Measurements from ENCODE around the gene CCDC13. TPM values are rescaled to one million over a fixed set of nuclear protein-coding genes. Genes with fewer than 3 reads are reported as not detected.

CCDC13 gene
- total and polyA plus RNA-seq, 10 of the 15 experiments (the other 5 are each of a cell fraction or from before 2014, with no cell fraction given) = 0.13 to 0.81 (median 0.30) TPM; not detected in 4

GRCh38 chr3:42769477-42770131 is 3.4 kb downstream of the CCDC13 start (continued):
- TF ChIP-seq CEBPZ (IDR thresholded peaks at IDR 0.05; ENCODE audit: low read depth, low read length) (no peak), MAX (IDR thresholded peaks at IDR 0.05; ENCODE audit: low read depth, low read length) (no peak)

- WGBS (ENCODE audit: insufficient coverage, insufficient replicate concordance, low lambda C conversion rate, missing lambda C conversion rate) = 34% methylated on average over 3 of the region's 3 CpGs
- CTCF ChIA-PET = no interaction called here
- no TSS peak for BruUV-seq (replicated peaks)
- TF ChIP-seq CEBPB (IDR thresholded peaks at IDR 0.05; ENCODE audit: borderline replicate concordance in 1 of 2, low read depth in 2 of 2, low read length in 2 of 2) (no peak), MLLT1 (IDR thresholded peaks at IDR 0.05) (no peak)
- no peak for ATAC-seq
- no peak for FAIRE-seq
- H3K27me3 ChIP-seq (replicated peaks in 1 of 2; ENCODE audit: control insufficient read depth in 2 of 2, insufficient read depth in 2 of 2, low read length in 1 of 2) = no peaks in the 10 kb centered on the region
- no peak overlapping the region for H3K27ac ChIP-seq (ENCODE audit: control insufficient read depth, insufficient read depth)
- H3K4me2 ChIP-seq (ENCODE audit: control insufficient read depth, insufficient read depth) = no peak overlapping the region
- H4K20me1 ChIP-seq (ENCODE audit: control insufficient read depth, insufficient read depth) = no peaks in the 10 kb centered on the region
- RAD21 ChIA-PET (ENCODE audit: unreplicated experiment) = no interaction called here
- SMC1A ChIA-PET (ENCODE audit: uncharacterized antibody, unreplicated experiment) = no interaction called here
- in situ Hi-C loops (cut with MboI) (no loop called here), intact Hi-C loops (cut with micrococcal nuclease; ENCODE audit: unreplicated experiment) (no loop called here)
- H2AFZ ChIP-seq (ENCODE audit: control insufficient read depth, low read depth, low read length) = no peak overlapping the region
- POLR2A ChIA-PET = interaction anchor here (0.5 kb wide), 1 partner anchor 133 kb away, joined by 6 read pairs; no protein-coding TSS in a partner anchor
- H3K79me2 ChIP-seq (ENCODE audit: control insufficient read depth, insufficient read depth, low read length) = no peaks in the 10 kb centered on the region
- no peaks in the 10 kb centered on the region for H3K4me1 ChIP-seq (ENCODE audit: control insufficient read depth, insufficient read depth, low read length)
- H3K36me3 ChIP-seq (ENCODE audit: control insufficient read depth in 2 of 2, insufficient read depth in 2 of 2, low read length in 1 of 2) = no peaks in the 10 kb centered on the region
- H3K9me3 ChIP-seq (replicated peaks; ENCODE audit: control insufficient read depth, insufficient read depth, low read length) = no peaks in the 10 kb centered on the region
- H3K9ac ChIP-seq (ENCODE audit: control insufficient read depth, insufficient read depth, low read length) = no peak overlapping the region
- H3K4me3 ChIP-seq = no peak overlapping the region
- no peak for DNase-seq (ENCODE audit: low read depth, low spot score)
Measured at GRCh38 chr3:42764561-42765295, 8.3 kb downstream of the CCDC13 start.

Measured in GM12878 (cell line).